Stimulated activated CD4-positive, alpha-beta T cell treated with anti-CD3 and anti-CD28 coated beads, TNF-alpha, amount 100 ng/mL, for 1 hour (primary cell): Measurements from ENCODE around the gene GRAMD1A.
"Not testable (repeated sequence)": the region's sequence is repeated elsewhere in the genome, so short reads cannot be mapped to it uniquely, and the experiment has no call there.

ENCODE experiments used
- DNase-seq, 3 donors: peaks; one replicate each; pipeline ENCODE4 v3.0.0-alpha.2; 2020; ENCODE audit warnings: low read depth in 3 of 3, low spot score in 1 of 3

The GRAMD1A gene

DNA sequence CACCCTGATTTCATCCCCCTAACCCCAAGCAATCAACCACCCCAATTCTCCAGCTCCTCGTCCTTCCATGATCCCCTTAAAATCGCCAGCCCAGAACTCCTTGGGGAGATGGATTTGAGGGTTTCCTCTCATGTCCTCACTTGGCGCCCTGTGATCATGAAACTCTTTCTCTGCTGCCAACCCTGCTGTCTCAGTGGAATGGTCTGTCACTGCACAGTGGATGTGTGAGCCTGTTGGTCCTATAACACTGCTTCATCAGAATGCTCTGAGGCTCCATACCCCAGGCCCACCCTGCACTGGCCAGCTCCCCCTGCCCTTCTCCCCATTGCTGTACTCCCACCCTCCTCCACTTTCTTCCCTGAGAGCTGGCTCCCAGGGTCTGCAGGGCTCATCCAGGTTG, 23.5 kb upstream of the GRAMD1A start:
- no peak for DNase-seq

DNA sequence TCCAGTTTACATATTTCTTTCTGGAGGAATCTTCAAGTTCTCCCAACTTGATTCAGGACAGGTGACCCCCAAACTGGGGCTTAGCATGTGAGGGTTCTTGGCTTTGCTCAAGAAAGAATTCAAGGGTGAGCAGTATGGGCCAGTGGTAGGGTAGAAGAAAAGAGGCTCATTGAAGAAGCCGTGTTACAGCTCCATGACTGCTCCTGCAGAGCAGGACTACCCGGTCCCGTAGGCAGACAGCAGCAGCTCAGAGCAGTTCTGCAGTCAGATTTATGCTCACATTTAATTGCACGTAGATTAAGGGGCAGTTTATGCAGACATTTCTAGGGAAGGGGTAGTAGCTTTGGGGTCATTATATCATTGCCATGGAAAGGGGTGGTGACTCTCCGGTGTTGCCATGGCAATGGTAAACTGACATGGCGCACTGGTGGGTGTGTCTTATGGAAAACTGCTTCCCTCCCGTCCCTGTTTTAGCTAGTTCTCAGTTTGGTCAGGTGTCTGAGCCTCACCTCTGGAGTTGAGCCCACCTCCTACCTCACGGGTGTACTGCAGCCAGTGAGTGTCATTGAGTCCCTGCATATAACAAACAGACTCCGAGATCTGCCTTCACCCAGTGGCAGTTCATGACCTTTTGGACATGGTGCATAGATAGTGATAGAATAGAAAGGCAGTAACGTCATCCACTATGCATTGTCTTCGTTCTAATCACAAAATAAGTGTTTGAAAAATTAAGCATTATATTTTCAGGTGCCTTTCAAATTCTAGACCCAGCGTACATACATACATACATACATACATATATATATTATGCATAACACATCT, 20.1 kb upstream of the GRAMD1A start:
- DNase-seq = no peak

DNA sequence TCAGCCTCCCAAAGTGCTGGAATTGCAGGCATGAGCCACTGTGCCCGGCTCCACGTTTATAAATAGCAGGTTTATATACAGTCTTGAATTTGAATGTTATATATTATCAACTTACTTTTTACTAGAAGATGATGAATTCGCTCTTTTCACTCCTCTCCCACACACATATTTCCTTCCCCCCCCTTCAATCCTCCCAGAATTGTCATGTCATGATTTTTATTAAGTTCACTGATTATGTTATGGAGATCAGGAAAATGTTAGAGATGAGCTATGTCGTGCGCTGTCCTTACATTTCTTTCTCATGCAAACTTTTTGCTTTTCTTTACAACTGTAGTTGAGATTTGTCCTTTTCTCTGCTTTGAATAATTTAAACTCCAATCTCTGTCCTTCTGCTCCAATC, 17.8 kb upstream of the GRAMD1A start:
- DNase-seq = no peak

DNA sequence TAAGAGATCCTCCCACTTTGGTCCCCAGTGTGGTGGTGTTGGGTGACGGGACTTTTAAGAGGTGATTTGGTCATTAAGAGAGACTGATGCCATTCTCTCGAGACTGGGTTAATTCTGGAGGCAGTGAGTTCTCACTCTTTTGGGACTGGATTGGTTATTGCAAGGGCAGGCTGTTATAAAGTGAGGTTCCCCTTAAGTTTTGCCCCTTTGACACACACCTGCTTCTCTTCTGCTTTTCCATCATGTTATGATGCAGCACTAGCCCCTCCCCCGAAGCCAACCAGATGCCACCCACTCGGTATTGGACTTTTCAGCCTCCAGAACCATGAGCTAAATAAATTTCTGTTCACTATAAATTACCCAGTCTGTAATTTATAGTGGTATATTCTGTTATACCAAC, 16.3 kb upstream of the GRAMD1A start:
- no peak for DNase-seq

DNA sequence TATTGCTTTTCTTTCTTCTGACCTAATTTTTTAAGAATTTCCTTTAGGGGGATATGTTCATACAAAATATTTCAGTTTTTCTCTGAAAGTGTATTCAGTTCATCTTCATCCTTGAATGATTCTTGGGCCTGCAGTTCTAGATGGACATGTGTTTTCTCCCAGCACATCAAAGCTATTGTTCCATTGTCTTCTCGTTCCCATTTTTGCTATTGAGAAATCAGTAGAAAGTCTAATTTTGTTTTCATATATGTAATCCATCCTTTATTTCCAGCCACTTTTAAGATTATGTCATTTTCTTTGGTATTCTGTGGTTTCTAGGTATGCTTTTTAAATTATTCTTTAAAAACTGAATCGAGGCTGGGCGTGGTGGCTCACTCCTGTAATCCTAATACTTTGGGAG, 15.8 kb upstream of the GRAMD1A start:
- no peak for DNase-seq

DNA sequence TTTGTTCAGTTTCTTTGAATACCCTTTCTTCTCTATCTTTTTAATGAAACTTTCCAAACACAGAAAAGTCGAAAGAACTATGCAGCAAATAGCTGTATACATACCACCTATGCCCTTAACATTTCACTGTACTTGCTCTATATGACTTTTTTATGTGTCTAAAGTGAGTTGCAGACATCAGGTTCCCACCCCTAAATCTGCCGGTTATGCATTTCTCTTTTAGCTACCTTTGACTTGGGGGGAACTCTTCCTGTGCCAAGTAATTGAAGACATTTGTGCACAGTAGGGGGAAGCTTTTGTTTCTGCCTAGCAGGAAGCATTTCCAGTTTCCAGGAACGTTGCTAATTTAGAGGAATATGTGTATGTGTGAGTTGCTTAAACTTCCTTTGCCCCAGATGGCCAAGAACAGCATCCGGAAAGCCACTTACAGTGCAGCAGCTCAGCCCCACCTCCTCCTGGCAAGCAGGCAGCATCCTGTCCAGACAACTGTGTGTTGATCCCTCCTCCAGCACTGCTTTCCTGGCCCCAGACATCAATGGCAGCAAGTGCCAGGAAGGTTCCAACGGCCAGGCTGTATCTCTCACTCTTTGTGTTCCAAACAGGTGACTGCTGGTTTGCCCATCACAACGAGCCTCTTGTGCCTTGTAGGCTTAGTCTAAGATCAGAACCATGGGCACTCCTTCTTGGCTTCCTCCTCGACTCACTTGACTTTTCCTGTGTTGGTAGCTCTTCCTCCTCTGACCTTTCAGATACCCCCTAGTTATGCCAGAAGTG, 14.7 kb upstream of the GRAMD1A start:
- DNase-seq = no peak

DNA sequence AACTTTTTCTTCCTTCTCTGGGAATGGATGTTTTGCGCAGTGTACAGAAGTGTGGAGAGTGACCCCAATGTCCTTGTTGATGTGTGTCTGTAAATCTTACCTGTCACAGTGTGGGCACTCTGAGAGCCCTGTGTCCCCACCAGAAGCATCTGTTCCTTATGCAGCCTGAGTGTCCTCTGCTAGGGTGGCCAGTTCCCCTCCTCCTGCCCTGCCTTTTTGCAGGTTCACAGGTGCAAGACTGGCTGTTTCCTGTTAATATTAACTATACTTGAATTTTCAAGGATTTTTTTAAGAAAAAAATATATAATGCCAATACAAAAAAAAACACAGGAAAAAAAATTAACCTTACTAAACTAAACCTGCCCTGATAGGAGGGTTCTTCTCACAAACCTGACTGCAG, 12.0 kb upstream of the GRAMD1A start:
- no peak for DNase-seq

DNA sequence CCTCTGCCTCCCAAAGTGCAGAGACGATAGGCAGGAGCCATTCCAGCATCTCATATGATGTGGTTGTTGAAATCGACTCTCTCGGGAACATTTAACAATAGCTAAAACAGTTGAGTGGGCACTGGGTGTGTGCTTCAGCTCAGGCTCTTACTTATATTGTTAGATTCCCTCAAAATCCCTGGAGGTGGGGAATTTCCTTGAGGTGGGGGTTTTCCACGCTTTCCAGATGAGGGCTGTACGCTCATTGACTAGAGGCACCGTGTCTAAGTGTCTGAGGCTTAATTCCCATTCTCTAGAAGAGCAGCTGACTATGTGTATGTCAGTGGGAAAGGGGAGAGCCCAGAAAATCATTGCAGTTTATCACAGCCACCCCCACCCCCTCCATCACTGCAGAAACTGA, 10.8 kb upstream of the GRAMD1A start:
- DNase-seq = no peak

DNA sequence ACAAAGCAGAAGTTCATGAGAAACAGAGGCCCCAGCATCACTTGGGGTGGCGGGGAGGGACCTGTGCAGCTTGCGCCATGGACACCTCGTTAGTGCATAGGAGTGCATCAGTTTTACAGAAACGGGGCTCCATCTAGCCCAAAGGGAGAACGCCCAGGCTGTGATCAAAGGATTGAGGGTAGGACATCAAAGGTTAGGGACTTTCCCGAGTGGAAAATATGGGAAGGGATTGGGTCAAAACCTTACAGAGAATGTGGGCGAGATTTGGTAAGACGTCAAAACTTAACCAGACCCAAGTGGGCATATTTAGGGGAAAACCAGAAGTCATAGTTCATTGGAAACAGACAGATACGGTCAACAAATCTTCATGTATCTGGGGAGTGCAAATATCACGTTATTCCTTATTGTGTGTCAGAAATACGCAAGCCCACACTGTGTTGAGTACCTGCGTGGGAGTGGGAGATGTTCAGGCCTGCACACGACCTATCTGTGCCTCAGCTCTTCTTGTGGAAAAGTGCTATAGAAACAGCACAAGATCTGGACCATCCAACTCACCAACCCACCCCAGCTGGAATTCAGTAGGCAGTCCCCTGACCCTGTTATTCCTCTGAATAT, 9.4 kb upstream of the GRAMD1A start:
- DNase-seq = no peak

DNA sequence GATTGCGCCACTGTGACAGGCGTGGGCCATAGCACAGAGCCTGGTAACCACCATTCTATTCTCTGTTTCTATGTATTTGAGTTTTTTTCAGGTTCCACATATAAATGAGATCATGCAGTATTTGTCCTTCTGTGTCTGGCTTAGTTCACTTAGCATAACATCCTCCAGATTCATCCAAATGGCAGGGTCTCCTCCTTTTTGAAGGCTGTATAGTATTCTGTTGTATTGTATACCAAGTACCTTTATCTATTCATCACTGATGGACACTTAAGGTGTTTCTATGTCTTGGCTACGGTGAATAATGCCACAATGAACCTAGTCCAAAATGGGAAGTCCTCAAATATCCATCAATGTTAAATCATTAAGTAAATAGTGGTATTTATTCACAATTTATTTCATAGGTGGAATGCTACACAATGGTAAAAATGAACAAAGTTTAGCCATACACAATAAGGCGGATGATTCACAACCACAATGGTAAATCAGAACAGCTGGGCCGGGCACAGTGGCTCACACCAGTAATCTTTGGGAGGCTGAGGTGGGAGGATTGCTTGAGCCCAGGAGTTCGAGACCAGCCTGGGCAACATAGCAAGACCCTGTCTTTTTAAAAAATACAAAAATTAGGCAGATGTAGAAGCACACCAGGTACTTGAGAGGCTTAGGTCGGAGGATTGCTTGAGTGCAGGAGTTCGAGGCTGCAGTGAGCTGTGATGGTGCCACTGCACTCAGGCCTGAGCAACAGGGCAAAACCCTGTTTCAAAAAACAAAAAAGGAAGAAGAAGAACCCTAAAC, 8.4 kb upstream of the GRAMD1A start:
- no peak for DNase-seq

DNA sequence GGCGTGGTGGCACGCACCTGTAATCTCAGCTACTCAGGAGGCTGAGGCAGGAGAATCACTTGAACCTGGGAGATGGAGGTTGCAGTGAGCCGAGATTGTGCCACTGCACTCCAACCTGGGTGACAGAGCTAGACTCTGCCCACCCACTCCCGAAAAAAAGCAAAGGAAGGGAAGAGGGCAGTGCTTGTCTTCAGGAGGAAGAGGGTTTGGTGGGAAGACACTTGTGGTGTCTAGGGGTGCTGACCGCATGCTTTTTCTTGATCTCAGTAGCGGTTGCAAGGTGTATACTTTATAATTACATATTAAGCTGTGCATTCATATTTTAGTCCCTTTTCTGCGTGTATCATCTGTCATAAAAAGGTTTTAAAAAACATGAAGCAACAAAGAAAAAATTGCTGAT, 7.5 kb upstream of the GRAMD1A start:
- not testable (repeated sequence) for DNase-seq

DNA sequence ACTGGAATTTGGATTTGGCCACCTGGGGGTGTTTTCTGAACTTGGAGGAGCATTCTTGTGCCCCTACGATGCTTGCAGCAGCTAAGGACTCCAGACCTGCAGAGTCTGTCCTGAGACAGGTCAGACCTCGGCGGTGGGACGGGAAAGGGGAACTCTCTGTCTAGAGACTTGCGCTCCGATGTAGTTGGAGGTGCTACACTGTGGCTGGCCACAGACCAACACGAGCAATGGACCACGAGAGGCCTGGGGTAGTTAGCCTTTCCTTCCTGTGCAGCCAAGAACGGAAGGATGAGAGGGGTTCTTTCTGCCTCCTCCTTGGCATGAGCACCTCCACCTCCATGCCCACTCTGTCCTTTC, 5.9 kb upstream of the GRAMD1A start:
- no peak for DNase-seq

DNA sequence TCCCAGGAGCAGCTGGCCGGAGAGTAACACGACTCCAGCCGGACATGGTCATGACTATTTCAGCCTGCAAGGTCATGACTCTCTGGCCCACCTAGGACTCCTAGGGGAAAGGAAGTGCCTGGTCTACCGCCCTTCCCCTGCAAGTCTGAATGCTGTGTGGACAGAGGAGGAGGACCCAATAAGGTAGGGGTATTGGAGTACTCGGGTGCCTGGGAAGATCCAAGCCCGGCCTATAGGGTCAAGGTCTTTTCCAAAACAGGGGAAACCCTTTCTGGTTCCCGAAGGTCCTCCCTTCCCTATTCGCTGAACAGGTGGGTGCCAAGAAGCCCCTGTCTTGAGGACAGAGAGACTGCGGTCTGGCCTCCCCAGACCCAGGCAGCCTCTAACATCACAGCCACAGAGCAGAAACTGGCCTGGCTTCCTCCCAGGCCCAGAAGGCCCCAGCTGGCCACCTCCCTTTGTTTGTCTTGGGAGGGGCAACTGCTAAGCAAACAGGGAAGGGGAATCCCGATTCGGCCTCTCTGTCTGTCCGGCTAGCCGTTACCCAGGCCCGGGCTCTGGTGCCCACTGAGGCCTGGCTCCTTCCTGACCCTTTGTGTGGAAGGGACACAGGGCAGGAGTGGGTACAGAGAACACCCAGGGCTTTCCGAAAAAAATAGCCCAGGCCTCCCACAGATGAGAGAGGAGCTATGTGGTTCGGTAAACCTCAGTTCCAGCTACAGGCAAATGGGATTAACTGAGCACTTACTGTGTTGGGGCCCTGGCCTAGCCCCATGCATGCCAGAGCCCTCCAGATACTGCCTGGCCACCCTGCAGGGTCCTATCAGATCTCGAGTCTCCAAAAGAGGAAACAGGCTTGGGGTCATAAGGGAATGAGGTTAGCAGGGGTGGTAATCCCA, 5.2 kb upstream of the GRAMD1A start:
- DNase-seq = no peak

DNA sequence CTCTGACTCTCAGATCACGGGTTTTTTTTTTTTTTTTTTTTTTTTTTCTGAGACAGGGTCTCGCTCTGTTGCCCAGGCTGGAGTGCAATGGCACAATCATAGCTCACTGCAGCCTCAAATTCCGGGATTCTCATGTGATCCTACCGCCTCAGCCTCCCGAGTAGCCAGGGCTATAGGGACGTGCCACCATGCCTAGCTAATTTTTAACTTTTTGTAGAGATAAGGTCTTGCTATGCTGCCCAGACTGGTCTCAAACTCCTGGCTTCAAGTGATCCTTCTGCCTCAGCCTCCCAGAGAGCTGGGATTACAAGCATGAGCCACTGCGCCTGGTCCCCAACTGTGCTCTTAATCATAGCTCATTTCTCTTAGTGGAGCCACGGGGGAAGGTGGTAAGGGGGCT, 4.6 kb upstream of the GRAMD1A start:
- DNase-seq = no peak

DNA sequence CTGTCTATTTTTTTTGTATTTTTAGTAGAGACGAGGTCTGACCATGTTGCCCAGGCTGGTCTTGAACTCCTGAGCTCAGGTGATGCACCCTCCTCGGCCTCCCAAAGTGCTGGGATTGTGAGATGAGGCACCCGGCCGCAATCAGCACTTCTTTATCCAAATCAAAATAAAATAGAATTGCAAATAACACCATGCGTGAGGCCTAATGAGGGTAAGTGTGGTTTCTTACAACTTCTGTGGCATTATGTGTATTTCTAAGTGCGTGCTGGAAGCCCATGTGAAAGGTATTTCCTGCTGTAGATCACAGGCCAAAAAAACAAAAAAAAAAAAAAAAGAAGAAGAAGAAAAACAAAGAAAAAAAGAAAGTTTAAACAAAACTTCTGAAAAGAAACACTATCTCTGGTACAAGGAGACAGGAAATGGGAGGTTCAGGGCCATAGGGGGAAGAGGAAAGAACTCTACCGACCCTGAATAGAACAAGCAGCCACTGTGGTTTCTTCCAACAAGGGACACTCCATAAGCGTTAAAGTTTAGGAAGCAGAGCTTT, 3.0 kb upstream of the GRAMD1A start:
- DNase-seq = no peak

DNA sequence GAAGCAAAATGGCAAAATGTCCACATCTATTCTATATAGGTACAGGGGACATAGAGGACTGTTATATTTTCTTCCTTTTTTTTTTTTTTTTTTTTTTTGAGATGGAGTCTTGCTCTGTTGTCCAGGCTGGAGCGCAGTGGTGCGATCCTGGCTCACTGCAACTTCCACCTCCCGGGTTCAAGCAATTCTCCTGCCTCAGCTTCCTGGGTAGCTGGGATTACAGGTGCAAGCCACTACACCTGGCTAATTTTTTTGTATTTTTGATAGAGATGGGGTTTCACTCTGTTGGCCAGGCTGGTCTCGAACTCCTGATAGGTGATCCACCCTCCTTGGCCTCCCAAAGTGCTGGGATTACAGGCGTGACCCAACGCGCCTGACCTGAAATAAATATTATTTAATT, 1.9 kb upstream of the GRAMD1A start:
- DNase-seq = not testable (repeated sequence)

DNA sequence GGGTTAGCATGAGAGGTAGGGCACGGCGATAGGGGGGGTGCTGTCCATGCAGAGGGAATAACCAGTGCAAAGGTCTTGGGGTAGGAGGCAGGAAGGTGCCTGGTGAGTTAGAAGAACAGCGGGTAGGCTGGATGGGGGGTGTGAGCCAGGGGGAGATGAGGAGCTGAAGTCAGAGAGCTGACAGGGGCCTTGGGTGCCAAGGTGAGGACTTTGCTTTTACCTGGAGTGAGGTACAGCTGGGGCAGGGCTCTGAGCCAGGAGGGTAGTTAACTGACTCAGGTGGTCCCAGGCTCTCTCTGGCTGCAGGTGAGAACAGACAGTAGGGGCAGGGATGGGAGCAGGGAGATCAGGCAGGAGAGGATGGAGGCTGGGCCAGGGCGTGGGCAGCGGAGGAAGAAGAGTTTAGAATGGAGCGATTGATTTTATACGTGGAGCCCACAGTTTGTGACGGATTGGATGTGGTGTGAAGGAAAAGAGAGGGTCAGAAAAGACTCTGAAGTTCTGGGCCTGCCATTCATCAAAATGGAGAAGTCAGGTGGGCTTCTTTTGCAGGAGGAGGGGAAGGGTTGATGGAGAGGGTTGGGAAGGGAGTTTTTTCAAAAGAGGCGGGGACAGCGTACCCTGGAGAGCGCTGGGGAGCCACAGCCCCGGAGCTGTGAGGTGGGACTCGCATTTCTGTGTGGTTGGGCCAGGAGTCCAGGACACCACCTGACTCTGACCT, 1.2 kb upstream of the GRAMD1A start:
- no peak for DNase-seq

DNA sequence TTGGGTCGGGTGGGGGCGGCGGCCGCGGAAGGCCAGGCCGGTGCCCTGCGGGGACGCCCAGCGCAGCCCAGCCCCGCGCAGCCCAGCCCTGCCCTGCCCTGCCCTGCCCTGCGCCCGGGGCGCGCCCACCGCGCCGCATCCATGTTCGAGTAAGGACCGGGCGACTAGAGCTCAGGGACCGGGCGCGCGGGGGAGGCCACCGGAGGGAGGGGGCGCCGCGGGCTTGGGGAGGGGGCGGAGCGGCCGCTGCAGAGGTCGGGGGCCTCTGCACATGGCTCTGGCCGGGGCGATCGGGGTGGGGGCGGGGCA, 169 bp downstream of the GRAMD1A start:
- no peak for DNase-seq

DNA sequence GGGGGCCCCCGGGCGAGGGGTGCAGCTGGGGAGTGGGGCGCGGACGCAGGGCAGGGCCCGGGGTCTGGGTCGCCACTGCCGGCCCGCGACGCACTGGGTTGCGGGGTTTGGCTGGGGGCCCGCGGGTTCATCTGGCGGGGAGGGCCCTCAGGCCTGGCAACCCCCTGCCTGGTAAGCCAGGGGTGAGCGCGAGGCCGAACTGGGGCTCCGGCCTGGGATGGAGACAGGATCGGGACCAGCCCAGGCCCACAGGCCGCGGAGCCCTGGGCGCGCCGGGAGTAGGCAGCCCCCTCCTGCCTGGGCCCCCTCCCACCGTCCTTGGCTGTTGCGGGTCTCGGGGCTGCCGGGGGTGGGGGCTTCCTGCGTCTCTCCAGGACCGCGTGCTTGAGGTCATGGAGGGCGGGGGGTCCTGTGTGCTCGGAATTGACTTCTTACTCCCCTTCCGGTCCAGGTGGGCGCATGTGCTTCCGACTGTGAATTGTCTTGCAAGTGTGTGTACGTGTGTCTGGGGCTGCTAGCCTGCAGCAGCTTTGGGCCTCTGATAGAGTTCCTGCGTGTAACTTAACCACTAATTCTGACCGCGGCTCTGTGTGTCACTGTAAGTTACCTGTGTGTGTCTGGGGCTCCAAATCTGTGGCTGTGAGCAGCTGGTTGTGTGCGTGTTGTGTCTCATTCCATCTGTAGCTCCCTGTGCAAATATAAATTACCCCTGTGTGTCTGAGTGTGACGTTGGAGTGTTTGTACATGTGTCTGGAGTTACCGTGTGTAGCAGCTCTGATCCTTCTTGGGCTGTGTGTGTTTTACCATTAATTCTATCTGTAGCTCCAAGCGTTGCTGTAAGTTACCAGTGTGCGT, 751 bp downstream of the GRAMD1A start:
- DNase-seq = peak in 1 of 3 donors; percentile 34
